Colonic mucosa (tissue), 4 donors: ENCODE results near the gene C1QTNF8. TPM values are rescaled to one million over a fixed set of nuclear protein-coding genes. Genes with fewer than 3 reads are reported as not detected.
A peak's percentile ranks its signal among the peaks of the same experiment; 100 is the strongest.

Source experiments
- DNase-seq: peaks from one replicate; pipeline ENCODE4 v3.0.0-alpha.2; 2020
- H3K27ac ChIP-seq: fragments of 200-600 bp; one replicate; pipeline ENCODE4 v1.8.0; 2021
- H3K27me3 ChIP-seq: fragments of 200-600 bp; one replicate; pipeline ENCODE4 v1.8.0; 2021
- H3K36me3 ChIP-seq: fragments of 200-600 bp; one replicate; pipeline ENCODE4 v1.8.0; 2021
- H3K4me1 ChIP-seq: fragments of 200-600 bp; one replicate; pipeline ENCODE4 v1.8.0; 2021; ENCODE audit warnings: mild to moderate bottlenecking
- H3K4me3 ChIP-seq: fragments of 200-600 bp; one replicate; pipeline ENCODE4 v1.8.0; 2021
- H3K9ac ChIP-seq, 2 donors: one replicate each; pipeline ENCODE4 v1.7.0; 2013; ENCODE audit warnings: control low read depth in 2 of 2, low read depth in 2 of 2, low read length in 2 of 2
- H3K9me3 ChIP-seq: fragments of 200-600 bp; one replicate; pipeline ENCODE4 v1.8.0; 2021
- intact Hi-C: fragments of 100-400 bp; cut with DNase I; formaldehyde crosslinking; loops from one replicate; pipeline ENCODE4 v1.14.1; 2022
- total RNA-seq, 2 donors: library from RNA; stranded (reverse); fragmentation: NEBNext Ultra II Directional in 1 of 2; extraction: Animal tissue kit (Norgen Biotek cat#: 25700) in 1 of 2; gene quantifications; one replicate each; pipeline ENCODE4 v1.2.1, GENCODE V29; 2021
- TF ChIP-seq, protein P1 (sequence below): fragments of 200-600 bp; IDR thresholded peaks from one replicate; pipeline ENCODE4 v1.8.0; 2022; ENCODE audit warnings: antibody characterized with exemption, mild to moderate bottlenecking
- donor health status: healthy.
- donor health status: DM: no; HTN: no; CAD: no.
- donor health status: DM: no; HTN: no; CAD: no.

C1QTNF8 gene
- total RNA-seq, 2 donors from 2014 or later, result not detected

DNA sequence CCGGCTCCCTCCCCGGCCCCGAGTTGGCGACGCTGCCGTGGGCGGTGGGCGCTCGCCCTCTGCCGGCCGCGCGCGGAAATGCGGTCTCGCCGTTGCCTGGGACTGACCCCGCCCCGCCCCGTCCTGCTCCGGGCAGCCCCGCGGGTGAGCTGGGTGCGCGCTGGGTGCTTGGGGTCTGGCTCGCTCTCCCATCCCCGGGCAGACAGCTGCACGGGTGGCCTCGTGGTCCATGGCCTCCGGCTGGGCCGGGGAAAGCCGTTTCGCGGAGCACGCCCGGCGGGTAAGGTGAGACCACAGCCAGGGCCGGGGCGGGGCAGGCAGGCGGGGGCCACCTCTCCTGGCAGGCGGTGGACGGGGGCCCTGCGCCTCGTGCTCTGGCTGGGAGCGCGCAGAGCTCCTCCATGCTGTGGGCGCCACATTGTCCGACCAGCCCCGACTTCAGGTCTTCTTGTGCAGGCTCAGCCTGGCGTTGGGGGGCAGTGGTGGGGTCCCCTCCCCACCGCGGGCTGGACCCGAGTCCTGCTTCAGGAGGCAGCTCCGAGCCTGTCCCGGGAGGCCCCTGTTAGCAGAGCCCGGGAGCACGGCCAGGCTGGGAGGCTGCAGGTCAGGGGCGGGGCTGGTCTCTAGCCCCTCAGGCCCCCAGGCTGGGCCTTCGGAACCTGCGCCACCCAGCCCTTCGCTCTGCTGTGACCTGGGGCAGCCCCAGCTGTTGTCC lies 7.0 kb upstream of the C1QTNF8 start:
- Histone ChIP-seq H3K4me1 (peaks cover 4% of the 10 kb centered on the region), H3K4me3 (no peak overlapping the region), H3K9ac (no peak overlapping the region), H3K9me3 (no peaks in the 10 kb centered on the region), H3K27ac (no peak overlapping the region), H3K36me3 (no peaks in the 10 kb centered on the region), H3K27me3 (peaks cover 26% of the 10 kb centered on the region)
- intact Hi-C loops, result no loop called here
- TF ChIP-seq, protein P1, sequence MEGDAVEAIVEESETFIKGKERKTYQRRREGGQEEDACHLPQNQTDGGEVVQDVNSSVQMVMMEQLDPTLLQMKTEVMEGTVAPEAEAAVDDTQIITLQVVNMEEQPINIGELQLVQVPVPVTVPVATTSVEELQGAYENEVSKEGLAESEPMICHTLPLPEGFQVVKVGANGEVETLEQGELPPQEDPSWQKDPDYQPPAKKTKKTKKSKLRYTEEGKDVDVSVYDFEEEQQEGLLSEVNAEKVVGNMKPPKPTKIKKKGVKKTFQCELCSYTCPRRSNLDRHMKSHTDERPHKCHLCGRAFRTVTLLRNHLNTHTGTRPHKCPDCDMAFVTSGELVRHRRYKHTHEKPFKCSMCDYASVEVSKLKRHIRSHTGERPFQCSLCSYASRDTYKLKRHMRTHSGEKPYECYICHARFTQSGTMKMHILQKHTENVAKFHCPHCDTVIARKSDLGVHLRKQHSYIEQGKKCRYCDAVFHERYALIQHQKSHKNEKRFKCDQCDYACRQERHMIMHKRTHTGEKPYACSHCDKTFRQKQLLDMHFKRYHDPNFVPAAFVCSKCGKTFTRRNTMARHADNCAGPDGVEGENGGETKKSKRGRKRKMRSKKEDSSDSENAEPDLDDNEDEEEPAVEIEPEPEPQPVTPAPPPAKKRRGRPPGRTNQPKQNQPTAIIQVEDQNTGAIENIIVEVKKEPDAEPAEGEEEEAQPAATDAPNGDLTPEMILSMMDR, result peak; percentile 50
- peak; percentile 52 for DNase-seq

DNA sequence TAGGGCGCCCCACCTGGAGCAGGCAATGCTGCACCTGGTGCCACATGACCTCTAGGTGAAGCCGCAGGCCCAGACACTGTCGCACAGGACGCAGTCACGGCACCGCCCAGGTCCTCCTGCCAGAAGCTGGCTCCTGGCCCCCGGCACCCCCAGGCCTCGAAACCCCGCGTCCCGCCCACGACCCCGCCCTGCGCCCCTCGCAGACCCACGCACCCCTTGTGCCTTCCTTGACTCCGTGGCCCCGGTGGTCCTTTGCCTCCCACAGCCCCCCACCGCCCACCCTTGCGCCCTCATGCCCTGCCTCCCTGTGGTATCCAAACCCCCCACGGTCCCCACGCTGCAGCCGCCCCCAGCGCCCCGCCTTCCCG lies 6.3 kb upstream of the C1QTNF8 start:
- no peak overlapping the region for H3K9ac ChIP-seq
- no peak for DNase-seq
- no peak overlapping the region for H3K4me3 ChIP-seq
- H3K27me3 ChIP-seq, result peaks cover 20% of the 10 kb centered on the region
- H3K4me1 ChIP-seq, result peaks cover 4% of the 10 kb centered on the region
- intact Hi-C loops, result no loop called here
- TF ChIP-seq, protein P1, result no peak
- H3K27ac ChIP-seq, result no peak overlapping the region
- H3K9me3 ChIP-seq, result no peaks in the 10 kb centered on the region
- H3K36me3 ChIP-seq, result no peaks in the 10 kb centered on the region

DNA sequence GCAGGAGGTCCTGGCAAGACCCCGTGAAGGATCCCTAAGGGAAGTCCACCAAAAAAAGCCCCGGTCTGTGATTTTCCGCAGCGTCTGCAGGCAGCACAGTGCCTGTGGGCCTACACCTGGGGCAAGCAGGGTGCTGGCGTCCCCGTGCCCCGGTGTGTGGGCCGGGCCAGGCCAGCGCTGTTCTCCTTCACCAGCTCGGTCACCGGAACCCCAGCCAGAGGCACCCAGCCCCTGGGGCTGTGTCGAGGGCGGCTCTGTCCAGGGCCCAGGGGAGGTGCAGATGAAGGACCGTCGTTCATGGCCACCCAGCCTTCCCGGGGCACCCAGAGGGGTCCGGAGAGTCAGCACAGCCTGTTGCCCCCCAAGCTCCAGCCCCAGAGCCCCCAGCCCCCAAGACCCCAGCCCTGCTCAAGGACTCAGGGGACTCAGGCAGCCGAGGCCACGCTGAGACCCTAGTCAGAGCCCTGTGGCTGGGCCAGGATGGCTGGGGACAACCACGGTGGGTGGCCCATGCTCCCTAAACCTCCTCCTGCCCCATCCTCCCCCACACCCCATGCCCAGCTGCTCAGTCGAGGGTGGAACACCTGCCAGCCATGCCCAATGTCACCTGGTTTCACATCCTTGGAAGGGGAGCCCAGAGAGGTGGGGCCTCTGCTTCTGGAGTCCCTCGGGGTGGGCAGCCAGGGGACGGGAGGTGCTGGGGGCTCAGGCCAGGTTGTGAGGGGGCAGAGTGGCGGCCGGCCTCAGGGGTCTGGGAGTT lies 5.7 kb upstream of the C1QTNF8 start:
- intact Hi-C loops, result loop anchor here (2.0 kb wide), 1 partner anchor 45 kb away; no protein-coding TSS in a partner anchor
- H3K27me3 ChIP-seq, result peaks cover 23% of the 10 kb centered on the region
- TF ChIP-seq, protein P1, result no peak

DNA sequence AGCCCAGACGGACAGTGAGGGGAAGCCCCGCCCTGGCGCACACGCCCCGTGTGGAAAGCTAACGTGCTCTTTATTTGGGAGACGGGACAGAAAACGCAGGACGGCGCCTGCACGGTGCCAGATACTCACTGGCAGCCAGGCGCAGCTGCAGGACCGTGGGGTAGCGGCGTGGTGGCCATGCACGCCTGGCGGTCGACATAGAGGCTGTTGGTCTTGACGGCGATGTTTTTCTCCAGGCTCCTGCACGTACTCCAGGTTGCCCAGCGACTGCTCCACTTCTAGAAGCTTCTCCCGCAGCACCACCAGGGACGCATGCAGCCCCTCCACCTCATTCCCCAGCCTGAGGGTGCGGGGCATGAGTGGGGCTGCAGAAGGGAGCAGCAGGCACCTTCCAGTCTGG lies 5.1 kb upstream of the C1QTNF8 start:
- intact Hi-C loops, result loop anchor here (2.0 kb wide), 1 partner anchor 44 kb away; no protein-coding TSS in a partner anchor
- Histone ChIP-seq H3K27me3 (peaks cover 29% of the 10 kb centered on the region), H3K27ac (no peak overlapping the region), H3K36me3 (no peaks in the 10 kb centered on the region), H3K4me3 (no peak overlapping the region), H3K9ac (no peak overlapping the region), H3K4me1 (peaks cover 4% of the 10 kb centered on the region), H3K9me3 (no peaks in the 10 kb centered on the region)
- DNase-seq, result no peak
- TF ChIP-seq, protein P1, result no peak

More for the DNA sequence above, 5.7 kb upstream of the C1QTNF8 start:
- Histone ChIP-seq H3K27ac (no peak overlapping the region), H3K4me1 (peaks cover 4% of the 10 kb centered on the region), H3K4me3 (no peak overlapping the region), H3K9me3 (no peaks in the 10 kb centered on the region), H3K36me3 (no peaks in the 10 kb centered on the region), H3K9ac (no peak overlapping the region)
- no peak for DNase-seq

DNA sequence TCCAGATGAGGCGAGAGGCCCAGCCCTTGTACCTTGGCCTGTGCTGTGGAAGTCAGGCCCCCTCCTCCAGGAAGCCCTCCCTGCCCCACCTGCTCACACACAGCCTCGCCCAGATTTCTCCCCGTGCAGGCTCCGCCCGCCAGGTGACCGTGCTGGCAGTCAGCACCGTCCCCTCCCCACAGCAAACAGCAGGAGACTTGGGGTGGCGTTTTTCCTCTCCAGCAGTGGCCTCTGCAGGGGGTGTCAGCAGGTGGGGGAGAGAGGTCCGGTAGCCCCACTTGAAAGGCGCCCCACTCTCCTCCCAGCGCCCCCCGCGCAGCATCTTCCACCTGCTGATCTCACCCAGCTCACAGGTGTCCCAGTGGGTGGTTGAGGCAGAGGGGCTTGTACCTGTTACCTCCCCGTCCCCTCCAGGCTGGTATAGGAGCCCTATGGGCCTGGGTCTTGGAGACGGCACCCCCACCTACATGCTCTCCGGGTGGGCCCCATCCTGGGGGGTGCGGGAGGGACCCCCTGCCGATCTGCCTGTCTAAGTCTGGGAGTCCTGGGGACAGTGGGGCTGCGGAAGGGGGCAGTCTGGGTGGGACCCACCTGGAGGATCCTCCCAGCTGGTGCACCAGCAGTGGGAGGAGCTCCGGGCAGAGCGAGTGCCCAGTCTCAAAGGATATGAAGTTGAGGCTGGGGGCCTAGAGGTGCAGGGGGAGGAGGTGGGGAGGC lies 4.2 kb upstream of the C1QTNF8 start:
- peaks cover 30% of the 10 kb centered on the region for H3K27me3 ChIP-seq
- H3K4me3 ChIP-seq, result no peak overlapping the region
- intact Hi-C loops, result loop anchor here (2.0 kb wide), 1 partner anchor 43 kb away; no protein-coding TSS in a partner anchor
- DNase-seq, result peak; percentile 66
- H3K4me1 ChIP-seq, result peaks cover 4% of the 10 kb centered on the region
- TF ChIP-seq, protein P1, result no peak
- no peaks in the 10 kb centered on the region for H3K36me3 ChIP-seq
- H3K27ac ChIP-seq, result no peak overlapping the region
- H3K9me3 ChIP-seq, result no peaks in the 10 kb centered on the region
- no peak overlapping the region for H3K9ac ChIP-seq
